ENCODE measurements around the gene MRPS26. TPM values are rescaled to one million over a fixed set of nuclear protein-coding genes. Genes with fewer than 3 reads are reported as not detected.
"Not testable (repeated sequence)": the region's sequence is repeated elsewhere in the genome, so short reads cannot be mapped to it uniquely, and the experiment has no call there.

MRPS26 gene
- total and polyA plus RNA-seq, 4 donors: 29.8 to 67.8 (median 57.3) TPM

GRCh38 chr20:3021327-3021726 is 24.5 kb upstream of the MRPS26 start:
- H3K27me3 ChIP-seq (ENCODE audit: control insufficient read depth in 3 of 3, insufficient read depth in 3 of 3, low read length in 2 of 3): no peaks in the 10 kb centered on the region
- TF ChIP-seq, protein P1, sequence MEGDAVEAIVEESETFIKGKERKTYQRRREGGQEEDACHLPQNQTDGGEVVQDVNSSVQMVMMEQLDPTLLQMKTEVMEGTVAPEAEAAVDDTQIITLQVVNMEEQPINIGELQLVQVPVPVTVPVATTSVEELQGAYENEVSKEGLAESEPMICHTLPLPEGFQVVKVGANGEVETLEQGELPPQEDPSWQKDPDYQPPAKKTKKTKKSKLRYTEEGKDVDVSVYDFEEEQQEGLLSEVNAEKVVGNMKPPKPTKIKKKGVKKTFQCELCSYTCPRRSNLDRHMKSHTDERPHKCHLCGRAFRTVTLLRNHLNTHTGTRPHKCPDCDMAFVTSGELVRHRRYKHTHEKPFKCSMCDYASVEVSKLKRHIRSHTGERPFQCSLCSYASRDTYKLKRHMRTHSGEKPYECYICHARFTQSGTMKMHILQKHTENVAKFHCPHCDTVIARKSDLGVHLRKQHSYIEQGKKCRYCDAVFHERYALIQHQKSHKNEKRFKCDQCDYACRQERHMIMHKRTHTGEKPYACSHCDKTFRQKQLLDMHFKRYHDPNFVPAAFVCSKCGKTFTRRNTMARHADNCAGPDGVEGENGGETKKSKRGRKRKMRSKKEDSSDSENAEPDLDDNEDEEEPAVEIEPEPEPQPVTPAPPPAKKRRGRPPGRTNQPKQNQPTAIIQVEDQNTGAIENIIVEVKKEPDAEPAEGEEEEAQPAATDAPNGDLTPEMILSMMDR (IDR thresholded peaks at IDR 0.05; ENCODE audit: control extremely low read depth, extremely low read depth): no peak
- H3K4me3 ChIP-seq: no peak overlapping the region
- no peaks in the 10 kb centered on the region for H3K9me3 ChIP-seq (ENCODE audit: control insufficient read depth in 4 of 4, insufficient read depth in 3 of 4, low read length in 3 of 4)
- H3K9ac ChIP-seq (ENCODE audit: insufficient read depth in 1 of 2, low read length in 2 of 2): no peak overlapping the region
- no peak for ATAC-seq (ENCODE audit: insufficient read depth, low FRiP score)
- H3K36me3 ChIP-seq (ENCODE audit: control insufficient read depth in 4 of 4, insufficient read depth in 4 of 4, low read length in 4 of 4): peaks cover 19 to 40% (median 31%) of the 10 kb centered on the region in 4 donors
- H3K4me1 ChIP-seq (ENCODE audit: control insufficient read depth in 5 of 5, insufficient read depth in 5 of 5, low read length in 5 of 5): no peaks in the 10 kb centered on the region
- 92 to 95% methylated on average over 4 of the region's 4 CpGs for WGBS, 2 donors
- DNase-seq: no peak
- H3K27ac ChIP-seq (ENCODE audit: low read depth in 1 of 2, low read length in 1 of 2): no peak overlapping the region

DNA sequence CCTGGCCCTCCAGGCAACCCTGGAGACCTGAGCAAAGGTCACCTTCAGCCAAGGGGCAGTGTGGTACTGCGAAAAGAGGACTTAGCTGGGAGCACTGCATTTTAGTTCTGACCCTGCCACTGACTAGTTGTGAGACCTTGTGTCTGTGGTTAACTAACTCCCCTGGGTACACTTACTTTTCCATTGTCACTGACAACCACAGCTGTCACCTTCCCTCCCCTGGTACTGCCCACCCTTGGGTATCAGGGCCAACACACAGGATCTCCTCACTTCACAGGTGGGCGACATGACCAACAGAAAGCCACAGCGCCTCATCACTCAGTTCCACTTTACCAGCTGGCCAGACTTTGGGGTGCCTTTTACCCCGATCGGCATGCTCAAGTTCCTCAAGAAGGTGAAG is 24.1 kb upstream of the MRPS26 start:
- TF ChIP-seq, protein P1 (IDR thresholded peaks at IDR 0.05; ENCODE audit: control extremely low read depth, extremely low read depth): no peak
- ATAC-seq (ENCODE audit: insufficient read depth, low FRiP score) (no peak), DNase-seq (no peak)
- Histone ChIP-seq H3K9ac (ENCODE audit: insufficient read depth in 1 of 2, low read length in 2 of 2) (no peak overlapping the region), H3K36me3 (ENCODE audit: control insufficient read depth in 4 of 4, insufficient read depth in 4 of 4, low read length in 4 of 4) (peaks cover 23 to 44% (median 34%) of the 10 kb centered on the region in 4 donors), H3K4me3 (no peak overlapping the region), H3K27ac (ENCODE audit: low read depth in 1 of 2, low read length in 1 of 2) (no peak overlapping the region), H3K9me3 (ENCODE audit: control insufficient read depth in 4 of 4, insufficient read depth in 3 of 4, low read length in 3 of 4) (no peaks in the 10 kb centered on the region), H3K27me3 (ENCODE audit: control insufficient read depth in 3 of 3, insufficient read depth in 3 of 3, low read length in 2 of 3) (no peaks in the 10 kb centered on the region), H3K4me1 (ENCODE audit: control insufficient read depth in 5 of 5, insufficient read depth in 5 of 5, low read length in 5 of 5) (no peaks in the 10 kb centered on the region)
- WGBS, 2 donors: 95 to 97% methylated on average over 5 of the region's 5 CpGs

GRCh38 chr20:3022559-3023490 is 23.0 kb upstream of the MRPS26 start:
- DNase-seq; H3K4me1 ChIP-seq (ENCODE audit: control insufficient read depth in 5 of 5, insufficient read depth in 5 of 5, low read length in 5 of 5); H3K4me3 ChIP-seq; H3K27ac ChIP-seq (ENCODE audit: low read depth in 1 of 2, low read length in 1 of 2); H3K9me3 ChIP-seq (ENCODE audit: control insufficient read depth in 4 of 4, insufficient read depth in 3 of 4, low read length in 3 of 4); H3K27me3 ChIP-seq (ENCODE audit: control insufficient read depth in 3 of 3, insufficient read depth in 3 of 3, low read length in 2 of 3); H3K9ac ChIP-seq (ENCODE audit: insufficient read depth in 1 of 2, low read length in 2 of 2); ATAC-seq (ENCODE audit: insufficient read depth, low FRiP score): not testable (repeated sequence)
- H3K36me3 ChIP-seq (ENCODE audit: control insufficient read depth in 4 of 4, insufficient read depth in 4 of 4, low read length in 4 of 4): peaks cover 24 to 53% (median 33%) of the 10 kb centered on the region in 4 donors
- 85 to 92% methylated on average over 20 of the region's 20 CpGs for WGBS, 2 donors

DNA sequence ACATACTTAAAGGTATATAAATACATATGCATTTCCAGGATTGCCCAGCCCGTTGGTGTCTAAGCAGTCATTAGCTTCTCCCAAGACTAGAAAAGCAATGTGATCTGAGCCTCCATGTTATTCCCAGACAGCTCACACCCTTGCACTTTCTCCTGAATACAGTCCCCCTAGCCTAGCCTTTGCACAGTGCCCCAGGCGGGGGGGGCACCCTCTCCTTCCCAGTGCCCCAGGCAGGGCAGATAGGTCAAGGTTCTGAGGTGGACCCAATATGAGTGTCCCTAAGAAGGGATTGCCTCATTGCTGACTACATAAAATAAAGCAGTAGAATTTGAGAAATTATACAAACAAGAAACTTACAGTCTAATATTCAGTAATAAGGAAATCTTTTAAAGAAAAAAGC is 17.9 kb upstream of the MRPS26 start:
- Histone ChIP-seq H3K27ac (ENCODE audit: low read depth in 1 of 2, low read length in 1 of 2) (no peak overlapping the region), H3K27me3 (ENCODE audit: control insufficient read depth in 3 of 3, insufficient read depth in 3 of 3, low read length in 2 of 3) (no peaks in the 10 kb centered on the region), H3K36me3 (ENCODE audit: control insufficient read depth in 4 of 4, insufficient read depth in 4 of 4, low read length in 4 of 4) (peaks cover 22 to 52% (median 32%) of the 10 kb centered on the region in 4 donors), H3K9ac (ENCODE audit: insufficient read depth in 1 of 2, low read length in 2 of 2) (no peak overlapping the region), H3K4me1 (ENCODE audit: control insufficient read depth in 5 of 5, insufficient read depth in 5 of 5, low read length in 5 of 5) (no peaks in the 10 kb centered on the region), H3K4me3 (no peak overlapping the region), H3K9me3 (ENCODE audit: control insufficient read depth in 4 of 4, insufficient read depth in 3 of 4, low read length in 3 of 4) (no peaks in the 10 kb centered on the region)
- WGBS, 2 donors: 77 to 83% methylated on average over 2 of the region's 2 CpGs
- ATAC-seq (ENCODE audit: insufficient read depth, low FRiP score) (no peak), DNase-seq (no peak)
- TF ChIP-seq, protein P1 (IDR thresholded peaks at IDR 0.05; ENCODE audit: control extremely low read depth, extremely low read depth): no peak
